Neuronal stem cell (in vitro differentiated cells): Measurements from ENCODE around the gene ATF1.

Experiments
- DNase-seq: peaks from one replicate; pipeline ENCODE4 v3.0.0-alpha.2; 2013; ENCODE audit warnings: low spot score
- H2AFZ ChIP-seq: one replicate; pipeline ENCODE4 v1.6.1; 2013; ENCODE audit warnings: mild to moderate bottlenecking, low read length, inconsistent platforms
- H2AK5ac ChIP-seq: 2 replicates; pipeline ENCODE4 v1.6.1; 2013; ENCODE audit warnings: low read depth, mild to moderate bottlenecking, inconsistent platforms, low read length, moderate library complexity, mixed read lengths
- H2BK120ac ChIP-seq: 2 replicates; pipeline ENCODE4 v1.6.1; 2013; ENCODE audit warnings: low read depth, mild to moderate bottlenecking, inconsistent platforms, low read length, moderate library complexity, mixed read lengths
- H2BK12ac ChIP-seq: one replicate; pipeline ENCODE4 v1.6.1; 2013; ENCODE audit warnings: low read length, inconsistent platforms
- H2BK15ac ChIP-seq: 2 replicates; pipeline ENCODE4 v1.6.1; 2013; ENCODE audit warnings: mild to moderate bottlenecking, low read length, inconsistent platforms, mixed read lengths
- H2BK5ac ChIP-seq: one replicate; pipeline ENCODE4 v1.6.1; 2013; ENCODE audit warnings: inconsistent platforms, mild to moderate bottlenecking, low read length, moderate library complexity
- H3K14ac ChIP-seq: one replicate; pipeline ENCODE4 v1.6.1; 2013; ENCODE audit warnings: low read length, inconsistent platforms
- H3K18ac ChIP-seq: 2 replicates; pipeline ENCODE4 v1.6.1; 2013; ENCODE audit warnings: low read length, inconsistent platforms
- H3K23ac ChIP-seq: 2 replicates; pipeline ENCODE4 v1.6.1; 2013; ENCODE audit warnings: low read depth, mild to moderate bottlenecking, mixed read lengths, low read length, inconsistent platforms; ENCODE audit not compliant: poor library complexity
- H3K27ac ChIP-seq: replicated peaks from 3 replicates; pipeline ENCODE4 v1.5.1; 2013; ENCODE audit warnings: low read length, inconsistent platforms
- H3K27me3 ChIP-seq, 3 experiments: 2 replicates each; pipeline ENCODE4 v1.6.1; 2013; ENCODE audit warnings: low read length in 3 of 3, mild to moderate bottlenecking in 2 of 3, inconsistent platforms in 1 of 3, low read depth in 1 of 3, mixed read lengths in 1 of 3, moderate library complexity in 1 of 3; ENCODE audit not compliant: control insufficient read depth in 3 of 3, insufficient read depth in 3 of 3
- H3K36me3 ChIP-seq, 2 donors: replicated peaks in 1 of 2; 2 replicates each; pipeline ENCODE4 v1.6.1; 2013; ENCODE audit warnings: low read length in 2 of 2; ENCODE audit not compliant: control insufficient read depth in 2 of 2, insufficient read depth in 2 of 2
- H3K4ac ChIP-seq: 2 replicates; pipeline ENCODE4 v1.6.1; 2013; ENCODE audit warnings: inconsistent platforms, mild to moderate bottlenecking, low read length, moderate library complexity
- H3K4me1 ChIP-seq, 2 donors: 1 replicate in 1 of 2; 2 replicates in 1 of 2; pipeline ENCODE4 v1.6.1; 2013; ENCODE audit warnings: low read length in 2 of 2, low read depth in 1 of 2; ENCODE audit not compliant: control insufficient read depth in 2 of 2, insufficient read depth in 1 of 2
- H3K4me2 ChIP-seq: one replicate; pipeline ENCODE4 v1.6.1; 2013; ENCODE audit warnings: mild to moderate bottlenecking, low read length, inconsistent platforms; ENCODE audit not compliant: insufficient read depth, poor library complexity, severe bottlenecking
- H3K4me3 ChIP-seq, 2 donors: 2 replicates each; pipeline ENCODE4 v1.5.1; 2013; ENCODE audit warnings: low read length in 2 of 2, mild to moderate bottlenecking in 2 of 2, inconsistent platforms in 1 of 2, moderate library complexity in 1 of 2
- H3K79me1 ChIP-seq: one replicate; pipeline ENCODE4 v1.6.1; 2013; ENCODE audit warnings: low read depth, mild to moderate bottlenecking, inconsistent platforms, low read length, moderate library complexity
- H3K9ac ChIP-seq: one replicate; pipeline ENCODE4 v1.6.1; 2013; ENCODE audit warnings: mild to moderate bottlenecking, low read depth, low read length, inconsistent platforms; ENCODE audit not compliant: poor library complexity
- H3K9me3 ChIP-seq, 2 donors: replicated peaks in 1 of 2; 2 replicates each; pipeline versions ENCODE3 to v1.6.1; 2013; ENCODE audit warnings: low read length in 2 of 2, mild to moderate bottlenecking in 2 of 2, inconsistent platforms in 1 of 2, low read depth in 1 of 2, mixed read lengths in 1 of 2, moderate library complexity in 1 of 2; ENCODE audit not compliant: control insufficient read depth in 2 of 2, insufficient read depth in 1 of 2
- H4K8ac ChIP-seq: one replicate; pipeline ENCODE4 v1.6.1; 2013; ENCODE audit warnings: low read depth, mild to moderate bottlenecking, inconsistent platforms, low read length, moderate library complexity
- H4K91ac ChIP-seq: one replicate; pipeline ENCODE4 v1.6.1; 2013; ENCODE audit warnings: low read length, low read depth, mild to moderate bottlenecking, inconsistent platforms; ENCODE audit not compliant: poor library complexity
- WGBS, 2 donors: extraction: QIAGEN DNeasy Blood & Tissue Kit; methylation state at CpG; one replicate each; pipeline ENCODE4 v1.1.7; 2013; ENCODE audit warnings: missing lambda C conversion rate in 2 of 2, mixed read lengths in 1 of 2; ENCODE audit not compliant: insufficient read length in 2 of 2, insufficient replicate concordance in 1 of 2; ENCODE audit errors: extremely low coverage in 2 of 2; 5-methylcytosine and 5-hydroxymethylcytosine counted together

The ATF1 gene

GRCh38 chr12:50745861-50746260, 18.0 kb upstream of the ATF1 start:
- peaks cover 21 to 88% of the 10 kb centered on the region in 2 donors for H3K36me3 ChIP-seq
- peaks cover 0 to 5% of the 10 kb centered on the region in 2 donors for H3K9me3 ChIP-seq
- no peak overlapping the region for H3K4me2 ChIP-seq
- H4K8ac ChIP-seq, result no peak overlapping the region
- no peaks in the 10 kb centered on the region for H3K79me1 ChIP-seq
- WGBS, 2 donors, result no CpG with 5 or more reads among the region's 4 CpGs
- H3K4me1 ChIP-seq, result no peaks in the 10 kb centered on the region
- no peak overlapping the region for H3K9ac ChIP-seq
- no peak overlapping the region for H2AFZ ChIP-seq
- H2BK12ac ChIP-seq, result no peak overlapping the region
- H3K27me3 ChIP-seq, result no peaks in the 10 kb centered on the region
- H2BK120ac ChIP-seq, result no peak overlapping the region
- no peak overlapping the region for H3K23ac ChIP-seq
- no peak overlapping the region for H3K18ac ChIP-seq
- no peak overlapping the region for H2BK15ac ChIP-seq
- no peak overlapping the region for H3K4ac ChIP-seq
- no peak overlapping the region for H4K91ac ChIP-seq
- H2AK5ac ChIP-seq, result no peak overlapping the region
- H3K27ac ChIP-seq, result no peak overlapping the region
- no peak overlapping the region for H2BK5ac ChIP-seq
- no peak overlapping the region for H3K4me3 ChIP-seq
- no peak overlapping the region for H3K14ac ChIP-seq
- DNase-seq, result no peak

DNA sequence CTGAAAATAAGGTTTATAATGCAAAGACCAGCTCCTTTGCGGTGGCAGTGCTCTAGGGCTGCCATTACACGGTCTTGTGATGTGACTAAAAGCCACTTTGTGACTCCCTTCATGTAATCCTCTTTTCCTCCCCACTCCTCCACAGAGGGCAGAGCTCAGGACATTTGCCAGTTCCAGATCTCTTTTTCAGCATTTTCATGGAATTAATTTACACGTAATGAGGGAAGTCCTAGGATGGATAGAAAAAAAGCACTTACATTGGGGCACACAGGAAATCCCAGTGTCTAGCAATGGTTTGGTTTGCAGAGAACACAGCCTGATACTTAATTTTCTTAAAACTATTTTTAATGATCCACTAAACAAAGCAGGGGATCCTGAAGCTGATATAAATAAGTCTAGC, 17.5 kb upstream of the ATF1 start:
- no CpG with 5 or more reads among the region's 3 CpGs for WGBS, 2 donors

GRCh38 chr12:50747817-50748216, 16.1 kb upstream of the ATF1 start:
- no peak overlapping the region for H4K8ac ChIP-seq
- no peak overlapping the region for H3K4me3 ChIP-seq
- no peak overlapping the region for H3K4me2 ChIP-seq
- no peak overlapping the region for H2BK12ac ChIP-seq
- H2BK5ac ChIP-seq, result no peak overlapping the region
- WGBS, 2 donors, result no CpG with 5 or more reads among the region's 1 CpG
- no peaks in the 10 kb centered on the region for H3K79me1 ChIP-seq
- H3K27ac ChIP-seq, result no peak overlapping the region
- H3K18ac ChIP-seq, result no peak overlapping the region
- no peaks in the 10 kb centered on the region for H3K27me3 ChIP-seq
- no peak overlapping the region for H4K91ac ChIP-seq
- H2BK15ac ChIP-seq, result no peak overlapping the region
- no peak overlapping the region for H3K23ac ChIP-seq
- H2AFZ ChIP-seq, result no peak overlapping the region
- H3K4me1 ChIP-seq, result no peaks in the 10 kb centered on the region
- H2BK120ac ChIP-seq, result no peak overlapping the region
- H3K9me3 ChIP-seq, result peaks cover 0 to 5% of the 10 kb centered on the region in 2 donors
- H3K36me3 ChIP-seq, result peaks cover 14 to 71% of the 10 kb centered on the region in 2 donors
- no peak overlapping the region for H3K14ac ChIP-seq
- no peak overlapping the region for H3K4ac ChIP-seq
- no peak overlapping the region for H2AK5ac ChIP-seq
- no peak for DNase-seq
- no peak overlapping the region for H3K9ac ChIP-seq

More for the DNA sequence above, 17.5 kb upstream of the ATF1 start:
- Histone ChIP-seq H3K27me3 (no peaks in the 10 kb centered on the region), H4K8ac (no peak overlapping the region), H3K36me3 (peaks cover 16 to 82% of the 10 kb centered on the region in 2 donors), H3K23ac (no peak overlapping the region), H3K18ac (no peak overlapping the region), H2AK5ac (no peak overlapping the region), H2BK12ac (no peak overlapping the region), H3K4me2 (no peak overlapping the region), H3K14ac (no peak overlapping the region), H2BK5ac (no peak overlapping the region), H3K4ac (no peak overlapping the region), H3K4me1 (no peaks in the 10 kb centered on the region), H3K4me3 (no peak overlapping the region), H3K79me1 (no peaks in the 10 kb centered on the region), H2BK15ac (no peak overlapping the region), H2AFZ (no peak overlapping the region), H3K27ac (no peak overlapping the region), H2BK120ac (no peak overlapping the region), H4K91ac (no peak overlapping the region), H3K9ac (no peak overlapping the region), H3K9me3 (peaks cover 0 to 5% of the 10 kb centered on the region in 2 donors)
- DNase-seq, result no peak

GRCh38 chr12:50749459-50749882, 14.4 kb upstream of the ATF1 start:
- Histone ChIP-seq H3K18ac (no peak overlapping the region), H3K4me1 (no peaks in the 10 kb centered on the region), H4K91ac (no peak overlapping the region), H3K4me3 (no peak overlapping the region), H2BK5ac (no peak overlapping the region), H3K4me2 (no peak overlapping the region), H3K27ac (no peak overlapping the region), H3K79me1 (no peaks in the 10 kb centered on the region), H2AK5ac (no peak overlapping the region), H3K4ac (no peak overlapping the region), H3K27me3 (no peaks in the 10 kb centered on the region), H2BK15ac (no peak overlapping the region), H2AFZ (no peak overlapping the region), H3K23ac (no peak overlapping the region), H3K9me3 (peaks cover 0 to 5% of the 10 kb centered on the region in 2 donors), H2BK12ac (no peak overlapping the region), H2BK120ac (no peak overlapping the region), H4K8ac (no peak overlapping the region), H3K14ac (no peak overlapping the region), H3K36me3 (peaks cover 10 to 58% of the 10 kb centered on the region in 2 donors), H3K9ac (no peak overlapping the region)
- no peak for DNase-seq
- WGBS, 2 donors, result no CpG with 5 or more reads among the region's 2 CpGs
